Fibroblast of skin of abdomen (primary cell): Measurements from ENCODE around the gene MYL6B.

Experiments used
- DNase-seq: peaks from one replicate; pipeline ENCODE4 v3.0.0-alpha.2; 2013

MYL6B gene

GRCh38 chr12:56178347-56178746 lies 26.0 kb downstream of the MYL6B start:
- DNase-seq: no peak

GRCh38 chr12:56186957-56187356 lies 34.6 kb downstream of the MYL6B start:
- DNase-seq: no peak

GRCh38 chr12:56188131-56188777 lies 35.9 kb downstream of the MYL6B start:
- no peak for DNase-seq

- DNase-seq: no peak
Observed at GRCh38 chr12:56188778-56189098, 36.4 kb downstream of the MYL6B start.

- peak; percentile 86 for DNase-seq
Observed at GRCh38 chr12:56189099-56189917, 36.9 kb downstream of the MYL6B start, which contains the start of gene SMARCC2. Gene SMARCC2 (minus strand): TSS chr12:56189483. CDS start chr12:56189461, 22 bp downstream.

- DNase-seq: peak; percentile 85
Observed at GRCh38 chr12:56189918-56190694, 37.7 kb downstream of the MYL6B start.

GRCh38 chr12:56190695-56191155 lies 38.3 kb downstream of the MYL6B start:
- no peak for DNase-seq

- DNase-seq: no peak
Observed at GRCh38 chr12:56192582-56192981, 40.2 kb downstream of the MYL6B start.

- DNase-seq: peak; percentile 83
Observed at GRCh38 chr12:56193025-56193578, 40.7 kb downstream of the MYL6B start.

- peak; percentile 93 for DNase-seq
Observed at GRCh38 chr12:56196818-56197550, 44.6 kb downstream of the MYL6B start.

GRCh38 chr12:56197921-56198635 lies 45.7 kb downstream of the MYL6B start:
- no peak for DNase-seq

GRCh38 chr12:56198836-56199235 lies 46.4 kb downstream of the MYL6B start:
- DNase-seq: peak; percentile 10

- no peak for DNase-seq
Observed at GRCh38 chr12:56202366-56202765, 50.0 kb downstream of the MYL6B start.

GRCh38 chr12:56202838-56203237 lies 50.5 kb downstream of the MYL6B start:
- no peak for DNase-seq

- DNase-seq: no peak
Observed at GRCh38 chr12:56204275-56204674, 51.9 kb downstream of the MYL6B start.

GRCh38 chr12:56205445-56205844 lies 53.1 kb downstream of the MYL6B start:
- DNase-seq: no peak

- DNase-seq: peak; percentile 50
Observed at GRCh38 chr12:56206452-56207166, 54.2 kb downstream of the MYL6B start.
